ENCODE results near the gene SERAC1.

Gene SERAC1

GRCh38 chr6:158150701-158151100, 17.4 kb downstream of the SERAC1 start:
- H3K9ac ChIP-seq (ENCODE audit: low read depth, low read length): no peak overlapping the region
- no peaks in the 10 kb centered on the region for H3K9me3 ChIP-seq (ENCODE audit: control insufficient read depth, insufficient read depth, low read length)
- H3K4me1 ChIP-seq (ENCODE audit: control insufficient read depth, insufficient read depth, low read length): no peaks in the 10 kb centered on the region
- H3K4me3 ChIP-seq (ENCODE audit: low read depth, low read length): no peak overlapping the region
- peaks cover 3% of the 10 kb centered on the region for H3K36me3 ChIP-seq (ENCODE audit: control insufficient read depth, insufficient read depth, low read length)
- no peaks in the 10 kb centered on the region for H3K27me3 ChIP-seq (ENCODE audit: control insufficient read depth, insufficient read depth, low read length)

GRCh38 chr6:158149641-158150040, 18.4 kb downstream of the SERAC1 start:
- Histone ChIP-seq H3K9me3 (ENCODE audit: control insufficient read depth, insufficient read depth, low read length) (no peaks in the 10 kb centered on the region), H3K4me3 (ENCODE audit: low read depth, low read length) (no peak overlapping the region), H3K9ac (ENCODE audit: low read depth, low read length) (no peak overlapping the region), H3K27me3 (ENCODE audit: control insufficient read depth, insufficient read depth, low read length) (no peaks in the 10 kb centered on the region), H3K36me3 (ENCODE audit: control insufficient read depth, insufficient read depth, low read length) (peaks cover 3% of the 10 kb centered on the region), H3K4me1 (ENCODE audit: control insufficient read depth, insufficient read depth, low read length) (no peaks in the 10 kb centered on the region)

- H3K9ac ChIP-seq (ENCODE audit: low read depth, low read length): no peak overlapping the region
- no peaks in the 10 kb centered on the region for H3K9me3 ChIP-seq (ENCODE audit: control insufficient read depth, insufficient read depth, low read length)
- H3K36me3 ChIP-seq (ENCODE audit: control insufficient read depth, insufficient read depth, low read length): peaks cover 11% of the 10 kb centered on the region
- no peak overlapping the region for H3K4me3 ChIP-seq (ENCODE audit: low read depth, low read length)
- no peaks in the 10 kb centered on the region for H3K27me3 ChIP-seq (ENCODE audit: control insufficient read depth, insufficient read depth, low read length)
- no peaks in the 10 kb centered on the region for H3K4me1 ChIP-seq (ENCODE audit: control insufficient read depth, insufficient read depth, low read length)
These were observed 24.4 kb downstream of the SERAC1 start for GRCh38 chr6:158143700-158144099.

- Histone ChIP-seq H3K27me3 (ENCODE audit: control insufficient read depth, insufficient read depth, low read length) (no peaks in the 10 kb centered on the region), H3K36me3 (ENCODE audit: control insufficient read depth, insufficient read depth, low read length) (peaks cover 11% of the 10 kb centered on the region), H3K4me1 (ENCODE audit: control insufficient read depth, insufficient read depth, low read length) (no peaks in the 10 kb centered on the region), H3K9me3 (ENCODE audit: control insufficient read depth, insufficient read depth, low read length) (no peaks in the 10 kb centered on the region), H3K9ac (ENCODE audit: low read depth, low read length) (no peak overlapping the region), H3K4me3 (ENCODE audit: low read depth, low read length) (no peak overlapping the region)
These were observed 25.3 kb downstream of the SERAC1 start for GRCh38 chr6:158142789-158143188.

GRCh38 chr6:158131926-158132325, 36.1 kb downstream of the SERAC1 start:
- H3K27me3 ChIP-seq (ENCODE audit: control insufficient read depth, insufficient read depth, low read length): no peaks in the 10 kb centered on the region
- H3K4me1 ChIP-seq (ENCODE audit: control insufficient read depth, insufficient read depth, low read length): no peaks in the 10 kb centered on the region
- H3K9me3 ChIP-seq (ENCODE audit: control insufficient read depth, insufficient read depth, low read length): no peaks in the 10 kb centered on the region
- no peak overlapping the region for H3K9ac ChIP-seq (ENCODE audit: low read depth, low read length)
- H3K36me3 ChIP-seq (ENCODE audit: control insufficient read depth, insufficient read depth, low read length): no peaks in the 10 kb centered on the region
- H3K4me3 ChIP-seq (ENCODE audit: low read depth, low read length): no peak overlapping the region

- Histone ChIP-seq H3K9me3 (ENCODE audit: control insufficient read depth, insufficient read depth, low read length) (no peaks in the 10 kb centered on the region), H3K27me3 (ENCODE audit: control insufficient read depth, insufficient read depth, low read length) (no peaks in the 10 kb centered on the region), H3K4me1 (ENCODE audit: control insufficient read depth, insufficient read depth, low read length) (no peaks in the 10 kb centered on the region), H3K9ac (ENCODE audit: low read depth, low read length) (no peak overlapping the region), H3K4me3 (ENCODE audit: low read depth, low read length) (no peak overlapping the region), H3K36me3 (ENCODE audit: control insufficient read depth, insufficient read depth, low read length) (peaks cover 2% of the 10 kb centered on the region)
These were observed 42.8 kb downstream of the SERAC1 start for GRCh38 chr6:158125271-158125670.

- H3K36me3 ChIP-seq (ENCODE audit: control insufficient read depth, insufficient read depth, low read length): peaks cover 5% of the 10 kb centered on the region
- H3K27me3 ChIP-seq (ENCODE audit: control insufficient read depth, insufficient read depth, low read length): no peaks in the 10 kb centered on the region
- no peaks in the 10 kb centered on the region for H3K9me3 ChIP-seq (ENCODE audit: control insufficient read depth, insufficient read depth, low read length)
- H3K4me1 ChIP-seq (ENCODE audit: control insufficient read depth, insufficient read depth, low read length): no peaks in the 10 kb centered on the region
- no peak overlapping the region for H3K9ac ChIP-seq (ENCODE audit: low read depth, low read length)
- H3K4me3 ChIP-seq (ENCODE audit: low read depth, low read length): no peak overlapping the region
These were observed 43.8 kb downstream of the SERAC1 start for GRCh38 chr6:158124288-158124687.

- Histone ChIP-seq H3K9ac (ENCODE audit: low read depth, low read length) (no peak overlapping the region), H3K4me3 (ENCODE audit: low read depth, low read length) (no peak overlapping the region), H3K9me3 (ENCODE audit: control insufficient read depth, insufficient read depth, low read length) (no peaks in the 10 kb centered on the region), H3K36me3 (ENCODE audit: control insufficient read depth, insufficient read depth, low read length) (peaks cover 5% of the 10 kb centered on the region), H3K4me1 (ENCODE audit: control insufficient read depth, insufficient read depth, low read length) (no peaks in the 10 kb centered on the region), H3K27me3 (ENCODE audit: control insufficient read depth, insufficient read depth, low read length) (no peaks in the 10 kb centered on the region)
These were observed 46.0 kb downstream of the SERAC1 start for GRCh38 chr6:158122048-158122447.

GRCh38 chr6:158121335-158121734, 46.7 kb downstream of the SERAC1 start:
- peaks cover 5% of the 10 kb centered on the region for H3K36me3 ChIP-seq (ENCODE audit: control insufficient read depth, insufficient read depth, low read length)
- H3K4me3 ChIP-seq (ENCODE audit: low read depth, low read length): no peak overlapping the region
- no peaks in the 10 kb centered on the region for H3K4me1 ChIP-seq (ENCODE audit: control insufficient read depth, insufficient read depth, low read length)
- no peaks in the 10 kb centered on the region for H3K9me3 ChIP-seq (ENCODE audit: control insufficient read depth, insufficient read depth, low read length)
- no peak overlapping the region for H3K9ac ChIP-seq (ENCODE audit: low read depth, low read length)
- no peaks in the 10 kb centered on the region for H3K27me3 ChIP-seq (ENCODE audit: control insufficient read depth, insufficient read depth, low read length)

GRCh38 chr6:158118886-158119285, 49.2 kb downstream of the SERAC1 start:
- Histone ChIP-seq H3K9ac (ENCODE audit: low read depth, low read length) (no peak overlapping the region), H3K4me1 (ENCODE audit: control insufficient read depth, insufficient read depth, low read length) (no peaks in the 10 kb centered on the region), H3K4me3 (ENCODE audit: low read depth, low read length) (no peak overlapping the region), H3K9me3 (ENCODE audit: control insufficient read depth, insufficient read depth, low read length) (no peaks in the 10 kb centered on the region), H3K27me3 (ENCODE audit: control insufficient read depth, insufficient read depth, low read length) (no peaks in the 10 kb centered on the region), H3K36me3 (ENCODE audit: control insufficient read depth, insufficient read depth, low read length) (peaks cover 5% of the 10 kb centered on the region)

GRCh38 chr6:158115508-158115907, 52.6 kb downstream of the SERAC1 start:
- H3K9ac ChIP-seq (ENCODE audit: low read depth, low read length): no peak overlapping the region
- H3K27me3 ChIP-seq (ENCODE audit: control insufficient read depth, insufficient read depth, low read length): no peaks in the 10 kb centered on the region
- H3K9me3 ChIP-seq (ENCODE audit: control insufficient read depth, insufficient read depth, low read length): no peaks in the 10 kb centered on the region
- no peak overlapping the region for H3K4me3 ChIP-seq (ENCODE audit: low read depth, low read length)
- peaks cover 5% of the 10 kb centered on the region for H3K36me3 ChIP-seq (ENCODE audit: control insufficient read depth, insufficient read depth, low read length)
- H3K4me1 ChIP-seq (ENCODE audit: control insufficient read depth, insufficient read depth, low read length): no peaks in the 10 kb centered on the region

GRCh38 chr6:158115102-158115501, 53.0 kb downstream of the SERAC1 start:
- H3K27me3 ChIP-seq (ENCODE audit: control insufficient read depth, insufficient read depth, low read length): no peaks in the 10 kb centered on the region
- H3K4me1 ChIP-seq (ENCODE audit: control insufficient read depth, insufficient read depth, low read length): no peaks in the 10 kb centered on the region
- peaks cover 1% of the 10 kb centered on the region for H3K36me3 ChIP-seq (ENCODE audit: control insufficient read depth, insufficient read depth, low read length)
- H3K9me3 ChIP-seq (ENCODE audit: control insufficient read depth, insufficient read depth, low read length): no peaks in the 10 kb centered on the region
- no peak overlapping the region for H3K9ac ChIP-seq (ENCODE audit: low read depth, low read length)
- H3K4me3 ChIP-seq (ENCODE audit: low read depth, low read length): no peak overlapping the region

GRCh38 chr6:158113802-158114201, 54.3 kb downstream of the SERAC1 start:
- no peaks in the 10 kb centered on the region for H3K9me3 ChIP-seq (ENCODE audit: control insufficient read depth, insufficient read depth, low read length)
- no peaks in the 10 kb centered on the region for H3K27me3 ChIP-seq (ENCODE audit: control insufficient read depth, insufficient read depth, low read length)
- H3K4me1 ChIP-seq (ENCODE audit: control insufficient read depth, insufficient read depth, low read length): no peaks in the 10 kb centered on the region
- no peak overlapping the region for H3K4me3 ChIP-seq (ENCODE audit: low read depth, low read length)
- no peaks in the 10 kb centered on the region for H3K36me3 ChIP-seq (ENCODE audit: control insufficient read depth, insufficient read depth, low read length)
- no peak overlapping the region for H3K9ac ChIP-seq (ENCODE audit: low read depth, low read length)
